Measurements from ENCODE around the gene GAS1.

GRCh38 chr9:86948074-86948929 lies 996 bp upstream of the GAS1 start:
- TF ChIP-seq, protein P1, sequence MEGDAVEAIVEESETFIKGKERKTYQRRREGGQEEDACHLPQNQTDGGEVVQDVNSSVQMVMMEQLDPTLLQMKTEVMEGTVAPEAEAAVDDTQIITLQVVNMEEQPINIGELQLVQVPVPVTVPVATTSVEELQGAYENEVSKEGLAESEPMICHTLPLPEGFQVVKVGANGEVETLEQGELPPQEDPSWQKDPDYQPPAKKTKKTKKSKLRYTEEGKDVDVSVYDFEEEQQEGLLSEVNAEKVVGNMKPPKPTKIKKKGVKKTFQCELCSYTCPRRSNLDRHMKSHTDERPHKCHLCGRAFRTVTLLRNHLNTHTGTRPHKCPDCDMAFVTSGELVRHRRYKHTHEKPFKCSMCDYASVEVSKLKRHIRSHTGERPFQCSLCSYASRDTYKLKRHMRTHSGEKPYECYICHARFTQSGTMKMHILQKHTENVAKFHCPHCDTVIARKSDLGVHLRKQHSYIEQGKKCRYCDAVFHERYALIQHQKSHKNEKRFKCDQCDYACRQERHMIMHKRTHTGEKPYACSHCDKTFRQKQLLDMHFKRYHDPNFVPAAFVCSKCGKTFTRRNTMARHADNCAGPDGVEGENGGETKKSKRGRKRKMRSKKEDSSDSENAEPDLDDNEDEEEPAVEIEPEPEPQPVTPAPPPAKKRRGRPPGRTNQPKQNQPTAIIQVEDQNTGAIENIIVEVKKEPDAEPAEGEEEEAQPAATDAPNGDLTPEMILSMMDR (conservative IDR thresholded peaks at IDR 0.05): peak; percentile 91
- TF ChIP-seq ZFX (IDR thresholded peaks at IDR 0.05): no peak

All from C4-2B (cell line).